HEK293T (cell line): ENCODE data around the gene OR5K3.

ENCODE experiments used
- FOXK2 ChIP-seq: fragments of 450-650 bp; IDR thresholded peaks from 2 replicates; pipeline ENCODE4 v1.6.1; 2016; ENCODE audit warnings: mild to moderate bottlenecking
- TARDBP ChIP-seq: fragments of 450-650 bp; IDR thresholded peaks from 2 replicates; pipeline ENCODE4 v1.6.1; 2016
- TF ChIP-seq, protein P1 (sequence below): fragments of 450-650 bp; IDR thresholded peaks from 2 replicates; pipeline ENCODE4 v1.6.1; 2016

DNA sequence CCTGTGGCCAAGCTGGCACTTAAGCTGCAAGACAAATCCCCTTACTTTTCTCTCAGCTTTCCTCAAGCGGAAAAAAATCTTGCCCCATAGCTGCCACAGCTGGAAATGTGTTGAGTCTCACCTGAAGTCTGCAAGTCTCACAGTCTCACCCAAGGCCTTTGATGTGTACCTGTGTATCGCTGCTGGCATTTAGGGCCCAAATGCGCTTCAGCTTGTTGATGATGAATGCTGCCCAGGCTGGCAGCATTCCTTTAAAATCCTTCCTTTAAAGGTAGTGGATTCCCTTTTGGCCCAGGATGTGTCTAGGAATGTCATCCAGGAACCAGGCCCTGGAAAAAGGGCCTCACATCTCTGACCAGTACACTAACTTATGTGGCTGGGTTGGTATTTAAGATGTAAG is 29.8 kb upstream of the OR5K3 start:
- TF ChIP-seq TARDBP (no peak), FOXK2 (no peak)
- TF ChIP-seq, protein P1, sequence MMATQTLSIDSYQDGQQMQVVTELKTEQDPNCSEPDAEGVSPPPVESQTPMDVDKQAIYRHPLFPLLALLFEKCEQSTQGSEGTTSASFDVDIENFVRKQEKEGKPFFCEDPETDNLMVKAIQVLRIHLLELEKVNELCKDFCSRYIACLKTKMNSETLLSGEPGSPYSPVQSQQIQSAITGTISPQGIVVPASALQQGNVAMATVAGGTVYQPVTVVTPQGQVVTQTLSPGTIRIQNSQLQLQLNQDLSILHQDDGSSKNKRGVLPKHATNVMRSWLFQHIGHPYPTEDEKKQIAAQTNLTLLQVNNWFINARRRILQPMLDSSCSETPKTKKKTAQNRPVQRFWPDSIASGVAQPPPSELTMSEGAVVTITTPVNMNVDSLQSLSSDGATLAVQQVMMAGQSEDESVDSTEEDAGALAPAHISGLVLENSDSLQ = no peak
